Effector memory CD8-positive, alpha-beta T cell (primary cell): Measurements from ENCODE around the gene PGGHG.

Experiments
- ATAC-seq: fragments of 150-1000 bp; cut with Tn5 transposase; replicated peaks from 2 replicates; pipeline ENCODE4 v1.10.0; 2021; ENCODE audit warnings: mild to moderate bottlenecking, moderate library complexity
- DNase-seq, 3 experiments: peaks; one replicate each; pipeline ENCODE4 v3.0.0; 2021
- H3K27ac Mint-ChIP-seq, 2 donors: one replicate each; pipeline ENCODE4 v1.8.0; 2022; ENCODE audit warnings: mild to moderate bottlenecking in 2 of 2, mixed read lengths in 2 of 2, moderate library complexity in 2 of 2
- H3K27me3 Mint-ChIP-seq, 2 donors: one replicate each; pipeline ENCODE4 v1.8.0; 2022; ENCODE audit warnings: mixed read lengths in 2 of 2
- H3K36me3 Mint-ChIP-seq: one replicate; pipeline ENCODE4 v1.8.0; 2022; ENCODE audit warnings: mild to moderate bottlenecking, moderate library complexity, mixed read lengths; ENCODE audit not compliant: insufficient read depth
- H3K4me1 Mint-ChIP-seq, 2 donors: one replicate each; pipeline ENCODE4 v1.8.0; 2022; ENCODE audit warnings: low read depth in 2 of 2, mixed read lengths in 2 of 2
- H3K4me3 Mint-ChIP-seq, 2 donors: one replicate each; pipeline ENCODE4 v1.8.0; 2022; ENCODE audit warnings: mild to moderate bottlenecking in 2 of 2, mixed read lengths in 2 of 2, moderate library complexity in 2 of 2
- H3K9me3 Mint-ChIP-seq, 2 donors: one replicate each; pipeline ENCODE4 v1.8.0; 2022; ENCODE audit warnings: mixed read lengths in 2 of 2
- total RNA-seq, 9 experiments: gene quantifications; one replicate each; lab custom pipeline; 2026; lab: John Stamatoyannopoulos, UW

Gene PGGHG
- total RNA-seq: 110 to 919 (median 337) reads per million in 9 experiments

- Mint-ChIP-seq H3K4me3 (peak within 1 kb of the TSS; percentile 97 to 99), H3K36me3 (peaks cover 51% of the 10 kb centered on the region), H3K9me3 (no peaks in the 10 kb centered on the region), H3K4me1 (peaks cover 31 to 42% of the 10 kb centered on the region in 2 donors), H3K27ac (peak within 1 kb of the TSS; percentile 90 to 99), H3K27me3 (no peaks in the 10 kb centered on the region)
- ATAC-seq: peak; percentile 52
- DNase-seq: peak in 1 of 3 experiments; percentile 55
Measured at GRCh38 chr11:288478-289397, at the start of gene PGGHG. PGGHG (plus strand) TSS chr11:289126; CDS start chr11:289817, 691 bp downstream.

DNA sequence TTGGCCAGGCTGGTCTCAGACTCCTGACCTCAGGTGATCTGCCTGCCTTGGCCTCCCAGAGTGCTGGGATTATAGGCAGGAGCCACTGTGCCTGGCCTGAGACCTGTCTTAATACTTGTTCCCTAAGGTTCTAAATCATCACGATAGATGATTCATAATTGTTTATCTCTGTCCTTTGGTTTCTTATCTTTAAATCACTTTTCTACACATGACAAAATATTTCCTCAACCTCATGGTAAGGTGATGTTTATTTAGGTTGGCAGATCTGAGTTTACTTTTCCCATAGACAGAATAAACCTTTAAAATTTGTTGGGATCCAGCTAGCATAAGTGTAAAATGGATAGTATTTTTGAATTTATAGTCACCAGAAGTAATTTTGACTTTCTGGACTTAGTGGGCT lies 48.6 kb upstream of the PGGHG start:
- Mint-ChIP-seq H3K9me3 (no peaks in the 10 kb centered on the region), H3K27ac (no peak overlapping the region), H3K4me3 (no peak overlapping the region), H3K27me3 (no peaks in the 10 kb centered on the region), H3K4me1 (peaks cover 19 to 41% of the 10 kb centered on the region in 2 donors), H3K36me3 (peaks cover 62% of the 10 kb centered on the region)
- ATAC-seq (no peak), DNase-seq (no peak)

GRCh38 chr11:241634-242033 lies 47.3 kb upstream of the PGGHG start:
- no peaks in the 10 kb centered on the region for H3K27me3 Mint-ChIP-seq
- peaks cover 16 to 33% of the 10 kb centered on the region in 2 donors for H3K4me1 Mint-ChIP-seq
- H3K27ac Mint-ChIP-seq: peak overlapping the region in 1 of 2 donors; percentile 10

DNA sequence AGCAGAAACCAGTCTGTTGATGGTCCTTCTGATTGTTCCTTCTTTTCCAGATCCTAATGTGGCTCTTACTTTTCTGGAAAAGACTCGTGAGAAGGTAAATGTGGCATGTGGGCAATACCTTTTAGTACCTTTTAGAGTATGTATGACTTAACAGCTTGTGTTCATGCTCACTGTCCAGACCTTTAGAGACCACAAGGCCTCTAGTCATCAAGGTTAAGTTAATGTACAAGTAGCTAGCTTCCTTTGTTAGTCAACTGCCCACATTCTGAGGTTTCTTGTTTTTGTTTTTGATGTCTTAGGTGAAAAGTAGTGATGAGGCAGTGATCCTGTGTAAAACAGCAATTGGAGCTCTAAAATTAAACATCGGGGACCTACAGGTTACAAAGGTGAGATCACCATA lies 44.5 kb upstream of the PGGHG start:
- H3K4me3 Mint-ChIP-seq: no peak overlapping the region
- H3K9me3 Mint-ChIP-seq: no peaks in the 10 kb centered on the region
- H3K27me3 Mint-ChIP-seq: no peaks in the 10 kb centered on the region
- H3K4me1 Mint-ChIP-seq: peaks cover 10 to 21% of the 10 kb centered on the region in 2 donors
- no peak for ATAC-seq
- DNase-seq: no peak
- peaks cover 80% of the 10 kb centered on the region for H3K36me3 Mint-ChIP-seq
- H3K27ac Mint-ChIP-seq: no peak overlapping the region

More at GRCh38 chr11:241634-242033, 47.3 kb upstream of the PGGHG start:
- peaks cover 64% of the 10 kb centered on the region for H3K36me3 Mint-ChIP-seq
- ATAC-seq (no peak), DNase-seq (no peak)
- H3K9me3 Mint-ChIP-seq: no peaks in the 10 kb centered on the region
- H3K4me3 Mint-ChIP-seq: no peak overlapping the region

GRCh38 chr11:249062-249461 lies 39.9 kb upstream of the PGGHG start:
- H3K36me3 Mint-ChIP-seq: peaks cover 87% of the 10 kb centered on the region
- H3K27ac Mint-ChIP-seq: peak overlapping the region in 1 of 2 donors; percentile 65
- peaks cover 6 to 12% of the 10 kb centered on the region in 2 donors for H3K4me1 Mint-ChIP-seq
- no peak overlapping the region for H3K4me3 Mint-ChIP-seq
- ATAC-seq (no peak), DNase-seq (no peak)
- no peaks in the 10 kb centered on the region for H3K27me3 Mint-ChIP-seq
- no peaks in the 10 kb centered on the region for H3K9me3 Mint-ChIP-seq

DNA sequence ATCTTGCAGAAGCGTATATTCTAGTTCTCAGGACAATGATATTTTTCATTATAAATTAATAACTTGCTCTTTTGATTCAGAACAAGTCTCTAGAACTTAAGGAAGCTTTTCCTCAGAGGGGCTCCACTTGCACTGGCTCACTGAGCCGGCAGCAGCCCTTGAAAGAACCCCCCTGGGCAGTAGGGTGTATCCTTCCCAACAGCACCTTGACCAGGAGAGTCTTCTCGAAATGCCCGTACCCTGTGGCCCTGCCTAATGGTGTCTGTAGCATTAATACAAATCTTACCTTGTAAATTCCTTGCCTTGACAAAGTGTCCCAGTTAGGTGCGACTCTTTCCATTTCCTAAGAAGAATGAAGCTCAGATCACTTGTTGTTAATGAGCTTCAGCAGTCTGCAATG lies 38.7 kb upstream of the PGGHG start:
- Mint-ChIP-seq H3K27ac (no peak overlapping the region), H3K36me3 (peaks cover 75% of the 10 kb centered on the region)

DNA sequence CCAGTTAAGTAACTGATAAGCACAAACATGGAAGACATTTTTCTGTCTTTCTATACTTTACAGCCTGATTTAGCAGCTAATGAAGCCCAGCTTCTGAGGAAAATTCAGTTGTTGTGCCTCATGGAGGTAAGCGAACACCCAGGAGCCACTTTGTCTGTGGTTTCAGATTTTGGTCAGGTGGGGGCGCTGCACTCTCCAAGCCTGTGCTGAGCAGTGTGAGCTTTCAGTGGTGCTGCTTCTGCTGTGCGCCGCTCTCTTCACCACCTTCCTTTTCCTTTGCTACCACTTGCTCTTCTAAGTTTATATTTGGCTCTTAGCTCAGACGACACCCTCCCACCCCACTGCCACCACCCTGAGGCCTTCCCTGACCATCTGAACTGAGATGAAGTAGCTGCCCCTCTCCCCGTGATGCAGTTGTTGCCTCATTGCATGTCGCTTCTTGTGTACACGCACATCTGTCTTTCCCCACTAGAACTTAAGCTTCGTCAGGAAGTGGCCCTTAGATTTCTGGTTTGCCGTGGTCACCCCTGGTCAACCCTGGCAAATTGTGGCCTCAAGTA lies 38.1 kb upstream of the PGGHG start:
- Mint-ChIP-seq H3K9me3 (no peaks in the 10 kb centered on the region), H3K27ac (peak overlapping the region in 1 of 2 donors; percentile 20), H3K4me1 (peaks cover 4 to 12% of the 10 kb centered on the region in 2 donors), H3K4me3 (no peak overlapping the region), H3K36me3 (peaks cover 69% of the 10 kb centered on the region), H3K27me3 (no peaks in the 10 kb centered on the region)
- ATAC-seq: peak; percentile 100
- peak; percentile 76 to 81 (median 78) for DNase-seq

More for the DNA sequence above, 38.7 kb upstream of the PGGHG start:
- Mint-ChIP-seq H3K27me3 (no peaks in the 10 kb centered on the region), H3K9me3 (no peaks in the 10 kb centered on the region), H3K4me1 (peaks cover 6 to 12% of the 10 kb centered on the region in 2 donors), H3K4me3 (no peak overlapping the region)
- ATAC-seq (no peak), DNase-seq (no peak)

- Mint-ChIP-seq H3K27me3 (no peaks in the 10 kb centered on the region), H3K27ac (peak overlapping the region; percentile 11 to 62), H3K36me3 (peaks cover 62% of the 10 kb centered on the region), H3K4me3 (no peak overlapping the region), H3K9me3 (no peaks in the 10 kb centered on the region), H3K4me1 (peaks cover 4 to 12% of the 10 kb centered on the region in 2 donors)
- ATAC-seq (no peak), DNase-seq (no peak)
Measured at GRCh38 chr11:251550-251949, 37.4 kb upstream of the PGGHG start.

- Mint-ChIP-seq H3K27me3 (no peaks in the 10 kb centered on the region), H3K27ac (peak overlapping the region in 1 of 2 donors; percentile 62), H3K4me3 (no peak overlapping the region), H3K4me1 (peaks cover 4 to 12% of the 10 kb centered on the region in 2 donors), H3K36me3 (peaks cover 51% of the 10 kb centered on the region), H3K9me3 (no peaks in the 10 kb centered on the region)
- ATAC-seq (no peak), DNase-seq (no peak)
Measured at GRCh38 chr11:252666-253065, 36.3 kb upstream of the PGGHG start.

DNA sequence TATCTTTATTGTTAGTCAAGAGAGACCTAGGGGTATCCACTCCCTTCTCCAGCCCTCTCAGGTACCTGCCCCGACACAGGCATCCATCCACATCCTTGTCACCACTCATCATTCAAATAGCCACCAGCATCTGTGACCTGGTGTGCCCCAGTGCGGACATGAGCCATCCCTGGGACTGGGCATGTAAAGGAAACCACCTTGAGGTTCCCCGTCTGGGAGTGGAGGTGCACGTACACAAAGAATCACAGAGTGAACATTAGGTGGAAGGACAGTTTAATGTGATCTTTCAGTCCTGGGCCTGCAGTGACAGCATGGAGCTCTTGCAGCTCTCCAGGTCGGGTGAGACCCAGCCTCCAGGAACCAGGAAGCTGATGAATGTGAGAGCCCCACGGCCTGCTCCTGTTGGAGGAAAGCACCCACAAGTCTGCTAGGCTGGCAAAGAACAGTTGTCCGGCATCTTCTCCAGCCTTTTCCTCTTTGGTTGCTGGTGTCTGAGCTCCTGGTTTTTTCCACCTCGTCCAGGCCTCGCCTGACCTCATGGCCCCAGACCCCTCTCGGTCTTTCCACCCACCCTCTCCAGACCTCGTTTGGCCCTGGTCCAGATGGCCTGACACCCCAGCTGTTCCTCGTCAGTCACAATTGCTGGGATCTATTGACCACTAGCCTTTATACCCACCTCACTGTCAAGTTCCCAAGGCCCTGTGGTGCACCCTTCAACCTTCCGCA lies 35.6 kb upstream of the PGGHG start:
- ATAC-seq: no peak
- Mint-ChIP-seq H3K4me3 (no peak overlapping the region), H3K4me1 (peaks cover 9 to 12% of the 10 kb centered on the region in 2 donors), H3K27me3 (peaks cover 0 to 6% of the 10 kb centered on the region in 2 donors), H3K27ac (peak overlapping the region in 1 of 2 donors; percentile 54), H3K36me3 (peaks cover 44% of the 10 kb centered on the region), H3K9me3 (no peaks in the 10 kb centered on the region)
- no peak for DNase-seq

DNA sequence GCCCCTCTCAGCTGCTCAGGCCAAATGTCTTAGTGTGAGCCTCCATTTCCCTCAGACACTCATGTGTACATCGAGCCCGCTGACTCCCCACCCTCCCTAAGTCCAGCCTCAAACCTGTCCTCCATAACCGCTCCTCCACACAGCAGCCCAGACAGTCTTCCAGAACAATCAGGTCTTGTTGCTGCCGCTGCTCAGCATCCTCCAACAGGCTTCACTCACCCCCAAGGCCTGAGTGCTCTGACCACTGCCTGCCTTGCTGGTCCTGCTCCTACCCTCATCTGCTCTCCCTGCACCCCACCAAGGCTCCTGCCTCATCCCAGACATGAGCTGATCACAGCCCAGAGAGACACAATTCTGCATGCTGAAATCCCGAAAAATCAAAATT lies 35.0 kb upstream of the PGGHG start:
- ATAC-seq: no peak
- Mint-ChIP-seq H3K4me3 (no peak overlapping the region), H3K9me3 (no peaks in the 10 kb centered on the region), H3K27ac (no peak overlapping the region), H3K27me3 (peaks cover 0 to 11% of the 10 kb centered on the region in 2 donors), H3K36me3 (peaks cover 39% of the 10 kb centered on the region), H3K4me1 (peaks cover 9 to 12% of the 10 kb centered on the region in 2 donors)
- no peak for DNase-seq

DNA sequence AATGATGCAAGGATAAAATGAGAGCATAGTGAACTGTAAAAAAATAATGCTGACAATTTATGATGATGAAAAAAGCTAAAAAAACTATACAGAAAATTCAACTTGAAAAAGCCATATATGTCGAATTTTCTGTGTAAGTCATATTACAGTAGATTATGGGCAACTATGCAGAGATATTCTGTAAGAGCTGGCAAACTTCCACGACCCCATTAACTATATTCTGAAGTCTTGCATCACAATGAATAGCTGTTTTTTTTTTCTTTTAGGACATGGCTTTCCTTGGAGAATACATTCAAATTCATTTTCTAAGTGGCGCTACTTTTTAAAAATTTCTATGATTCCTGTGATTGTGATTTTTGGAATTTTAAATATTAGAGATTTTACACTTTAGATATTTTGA lies 33.8 kb upstream of the PGGHG start:
- H3K9me3 Mint-ChIP-seq: no peaks in the 10 kb centered on the region
- ATAC-seq: no peak
- H3K27me3 Mint-ChIP-seq: peaks cover 10 to 24% of the 10 kb centered on the region in 2 donors
- peaks cover 30% of the 10 kb centered on the region for H3K36me3 Mint-ChIP-seq
- H3K27ac Mint-ChIP-seq: no peak overlapping the region
- H3K4me3 Mint-ChIP-seq: no peak overlapping the region
- H3K4me1 Mint-ChIP-seq: peaks cover 8 to 9% of the 10 kb centered on the region in 2 donors
- no peak for DNase-seq

DNA sequence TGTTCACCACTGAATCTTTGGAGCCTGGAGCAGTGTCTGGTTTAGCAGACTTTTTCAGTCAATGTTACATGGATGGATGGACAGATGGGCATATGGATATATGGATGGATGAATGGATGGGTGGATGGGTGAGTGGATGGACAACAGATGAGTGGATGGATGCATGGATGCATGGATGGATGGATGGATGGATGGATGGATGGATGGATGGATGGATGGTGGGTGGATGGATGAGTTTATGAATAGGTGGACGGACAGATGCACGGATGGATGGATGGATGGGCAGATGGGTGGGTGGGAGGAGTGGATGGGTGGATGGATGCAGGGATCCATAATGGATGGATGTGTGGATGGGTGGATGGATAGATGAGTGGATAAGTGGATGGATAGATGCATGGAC lies 33.1 kb upstream of the PGGHG start:
- Mint-ChIP-seq H3K36me3 (peaks cover 24% of the 10 kb centered on the region), H3K4me1 (peaks cover 7 to 8% of the 10 kb centered on the region in 2 donors), H3K4me3 (no peak overlapping the region), H3K27ac (no peak overlapping the region), H3K27me3 (peaks cover 10 to 25% of the 10 kb centered on the region in 2 donors), H3K9me3 (no peaks in the 10 kb centered on the region)
- no peak for DNase-seq
- ATAC-seq: no peak
